Stromal cell of bone marrow (primary cell): ENCODE data around the gene LILRA6.
"Not testable (repeated sequence)": the region's sequence is repeated elsewhere in the genome, so short reads cannot be mapped to it uniquely, and the experiment has no call there.

ENCODE experiments used
- DNase-seq: peaks from one replicate; pipeline ENCODE4 v3.0.0-alpha.2; 2012; ENCODE audit warnings: low read depth

Gene LILRA6

DNA sequence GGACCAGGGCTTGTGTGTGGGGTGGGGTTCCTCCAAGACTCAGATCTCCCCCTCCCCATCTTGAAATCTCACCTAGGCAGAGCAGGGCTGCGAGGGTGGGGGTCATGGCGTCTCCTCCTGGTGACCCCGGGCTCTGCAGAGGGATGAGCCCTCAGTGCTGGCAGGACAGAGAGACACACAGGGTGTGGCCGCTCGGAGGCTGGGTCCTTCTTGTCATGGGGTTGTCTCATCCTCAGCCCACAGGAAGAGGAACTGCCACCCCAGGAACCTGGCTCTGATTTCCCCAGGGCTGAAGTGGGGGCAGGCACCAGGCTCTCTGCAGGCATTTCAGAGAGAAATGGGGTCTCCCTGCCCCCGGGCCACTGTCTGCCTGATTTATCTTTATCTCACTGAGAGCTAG lies at the start of gene LILRA6:
Gene LILRA6, minus strand, starts transcription at position 145 of the 400 bp plus-strand sequence.
- DNase-seq: not testable (repeated sequence)

DNA sequence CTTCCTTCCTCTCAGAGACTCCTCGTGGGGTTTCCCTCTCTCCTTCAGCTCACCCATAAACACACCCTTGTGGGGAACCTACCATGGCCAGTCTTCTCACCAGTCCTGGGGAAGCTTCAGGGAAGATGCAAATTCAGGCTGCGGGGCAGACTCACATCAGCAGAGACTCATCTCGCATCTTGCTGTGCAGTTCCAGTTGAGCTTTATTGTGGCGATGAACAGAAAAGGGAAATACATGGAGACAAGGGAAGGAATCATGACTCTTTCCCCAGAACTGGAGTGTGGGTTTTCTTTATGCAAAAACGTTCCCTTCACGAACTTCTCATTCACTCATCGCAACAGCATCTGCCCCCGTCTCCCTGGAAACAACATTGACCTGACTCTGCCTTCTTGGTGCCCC lies 46.6 kb upstream of the LILRA6 start:
- not testable (repeated sequence) for DNase-seq

DNA sequence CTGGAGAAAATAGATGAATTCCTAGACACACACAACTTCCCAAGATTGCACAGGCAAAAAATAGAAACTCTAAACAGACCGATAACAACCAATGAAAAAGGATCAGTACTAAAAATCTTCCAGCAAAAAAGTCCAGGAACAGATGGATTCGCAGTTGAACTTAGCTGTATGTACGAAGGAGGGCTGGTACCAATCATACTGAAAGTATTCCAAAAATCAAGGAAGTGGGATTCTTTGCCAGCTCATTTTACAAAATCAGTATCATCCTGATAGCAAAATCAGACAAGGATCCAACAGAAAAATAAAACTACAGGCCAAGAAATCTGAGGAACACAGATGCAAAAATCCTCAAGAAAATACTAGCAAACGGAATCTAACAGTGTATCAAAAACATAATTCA lies 44.9 kb upstream of the LILRA6 start:
- DNase-seq: no peak

DNA sequence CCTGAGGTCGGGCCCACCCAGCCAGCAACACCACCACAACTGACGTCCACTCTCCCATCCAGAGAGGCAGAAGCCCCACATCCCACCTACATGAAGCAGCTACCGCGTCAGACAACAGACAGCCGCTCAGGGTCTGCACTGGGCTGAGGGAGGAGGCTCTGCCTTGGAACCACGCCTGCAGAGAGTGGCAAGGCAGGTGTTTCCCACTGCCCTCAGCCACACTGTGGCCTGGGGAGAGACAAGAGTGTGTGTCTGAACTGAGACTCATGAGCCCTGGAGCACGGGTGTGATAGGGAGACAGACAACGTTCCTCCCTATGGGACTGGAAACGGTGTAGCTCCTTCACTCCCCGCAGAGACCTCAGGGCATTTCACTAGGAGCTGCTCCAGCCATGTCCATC lies 43.7 kb upstream of the LILRA6 start:
- not testable (repeated sequence) for DNase-seq

DNA sequence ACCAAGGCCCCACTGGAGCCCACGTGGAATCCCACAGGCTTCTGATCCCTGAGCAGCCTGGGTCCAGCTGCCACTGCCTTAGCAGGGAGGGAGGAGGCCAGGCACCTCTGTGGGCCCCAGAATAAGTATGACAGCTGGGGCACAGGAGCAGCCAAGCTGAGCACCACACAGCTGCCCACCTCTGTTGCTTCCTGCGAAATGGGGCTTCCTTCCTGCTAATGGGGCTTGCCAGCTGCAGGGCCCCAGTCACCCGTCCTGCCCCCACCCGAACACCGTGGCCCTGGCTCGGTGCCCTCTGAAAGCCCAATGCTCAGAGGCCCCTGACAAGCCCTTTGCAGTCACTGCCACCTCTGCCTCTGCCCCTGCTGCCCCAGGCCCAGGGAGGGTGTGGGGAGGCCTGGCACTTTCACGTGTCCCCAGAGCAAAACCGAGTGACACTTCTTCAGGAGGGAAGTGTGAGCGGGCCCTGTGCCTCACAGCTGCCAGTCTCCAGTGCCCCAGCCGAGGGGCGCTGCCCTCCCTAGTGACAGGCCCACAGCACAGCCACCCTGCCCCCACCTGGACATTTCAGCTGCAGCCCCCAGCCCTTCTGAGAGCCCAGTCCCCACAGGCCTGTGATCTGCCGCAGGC lies 43.0 kb upstream of the LILRA6 start:
- not testable (repeated sequence) for DNase-seq

DNA sequence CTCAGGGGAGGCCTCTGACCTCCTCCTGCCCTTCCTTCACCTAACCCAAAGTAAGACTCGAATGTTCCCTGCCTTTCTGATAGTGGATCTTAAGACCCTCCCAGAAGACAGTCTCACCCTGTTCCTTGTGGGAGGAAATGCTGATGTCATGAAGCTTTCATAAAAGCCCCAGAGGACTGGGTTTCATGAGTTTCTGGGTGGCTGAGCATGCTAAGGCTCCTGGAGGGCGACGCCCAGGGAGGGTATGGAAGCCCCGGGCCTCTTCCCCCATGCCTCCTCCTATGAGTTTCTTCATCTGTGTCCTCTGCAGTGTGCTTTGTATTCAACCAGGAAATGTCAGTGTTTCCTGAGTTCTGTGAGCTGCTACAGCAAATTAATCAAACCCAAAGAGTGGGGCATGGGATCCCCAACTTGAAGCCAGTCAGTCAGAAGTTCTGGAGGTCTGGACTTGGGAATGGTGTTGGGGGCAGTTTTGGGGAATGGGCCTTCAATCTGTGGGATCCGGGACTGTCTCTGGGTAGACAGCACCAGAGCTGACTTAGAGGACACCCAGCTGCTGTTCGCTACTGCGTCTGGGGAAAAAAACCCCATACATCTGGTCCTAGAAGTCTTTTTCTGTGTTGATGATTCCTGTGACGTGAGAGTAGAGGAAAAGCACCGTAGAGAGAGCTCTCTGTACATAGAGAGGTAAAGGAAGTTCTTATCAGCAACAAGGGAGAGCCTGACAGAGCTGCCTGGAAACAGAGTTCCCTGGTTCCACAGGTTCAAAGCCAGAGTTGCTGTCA lies 40.3 kb upstream of the LILRA6 start:
- DNase-seq: no peak

DNA sequence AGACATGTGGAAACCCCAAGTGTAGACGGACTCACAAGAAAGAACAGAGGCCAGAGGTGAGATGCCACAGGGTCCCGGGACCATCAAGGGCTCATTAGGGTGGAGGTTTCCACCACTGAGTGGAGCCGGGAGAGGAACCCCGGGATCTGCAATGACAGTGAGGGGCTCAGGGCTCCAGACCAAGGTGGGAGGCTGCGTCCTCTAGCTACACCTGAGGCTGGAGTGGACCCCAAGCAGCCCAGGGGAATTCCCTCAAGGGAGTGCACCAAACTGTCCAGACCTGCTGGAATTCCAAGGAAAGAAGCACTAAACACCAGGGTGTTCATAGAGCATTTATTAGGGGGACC lies 39.1 kb upstream of the LILRA6 start:
- not testable (repeated sequence) for DNase-seq

DNA sequence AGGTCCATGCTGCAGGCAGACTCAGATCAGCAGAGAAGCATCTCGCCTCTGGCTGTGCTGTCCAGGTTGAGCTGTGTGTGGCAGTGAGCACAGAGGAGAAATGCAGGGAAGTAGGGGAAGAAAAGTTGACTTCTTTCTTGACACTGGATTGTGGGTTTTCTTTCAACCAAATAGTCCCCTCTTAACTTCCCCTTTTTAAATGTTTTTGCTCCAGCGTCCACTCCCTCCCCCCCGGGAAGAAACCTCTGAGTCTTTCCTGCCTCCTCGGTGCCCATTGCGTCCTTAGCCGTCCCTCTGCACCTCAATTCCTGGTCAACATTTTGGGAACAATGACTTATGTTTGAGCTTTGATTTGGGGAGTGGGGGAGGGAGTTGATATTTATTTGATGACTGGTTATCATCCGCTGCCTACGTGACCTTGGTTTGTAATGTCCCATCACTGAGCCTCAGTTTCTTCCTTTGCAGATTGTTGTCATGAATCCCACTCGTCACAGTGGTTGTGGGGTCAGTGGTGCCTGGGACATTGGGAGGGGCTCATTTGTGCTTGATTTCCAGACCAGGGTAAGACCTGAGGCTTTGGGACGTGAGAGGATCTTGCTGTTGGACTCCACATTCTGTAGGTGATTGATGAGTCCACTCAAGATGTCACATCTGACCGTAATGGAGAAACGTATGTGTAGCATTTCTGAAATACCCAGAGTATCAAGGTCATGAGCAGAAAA lies 38.6 kb upstream of the LILRA6 start, which contains the start of gene LILRB2:
Gene LILRB2, minus strand, starts transcription at position 104 of the 722 bp plus-strand sequence. CDS start 614 bp downstream, outside the sequence.
- no peak for DNase-seq

DNA sequence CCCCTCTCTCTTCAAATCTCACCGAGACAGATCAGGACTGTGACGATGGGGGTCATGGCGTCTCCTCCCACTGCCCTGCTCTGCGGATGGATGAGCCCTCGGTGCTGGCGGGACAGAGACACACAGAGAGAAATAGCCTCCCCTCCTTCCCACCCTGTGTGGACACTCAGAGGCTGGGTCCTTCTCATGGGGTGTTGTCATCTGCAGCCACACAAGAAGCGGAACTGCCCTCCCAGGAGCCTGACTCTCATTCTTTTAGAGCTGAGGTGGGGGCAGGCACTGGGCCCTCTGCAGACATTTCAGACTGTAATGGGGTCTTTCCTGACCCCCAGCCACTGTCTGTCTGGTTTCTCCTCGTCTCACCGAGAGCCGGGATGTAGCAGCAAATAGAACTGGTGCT lies 37.9 kb upstream of the LILRA6 start:
- DNase-seq: not testable (repeated sequence)

DNA sequence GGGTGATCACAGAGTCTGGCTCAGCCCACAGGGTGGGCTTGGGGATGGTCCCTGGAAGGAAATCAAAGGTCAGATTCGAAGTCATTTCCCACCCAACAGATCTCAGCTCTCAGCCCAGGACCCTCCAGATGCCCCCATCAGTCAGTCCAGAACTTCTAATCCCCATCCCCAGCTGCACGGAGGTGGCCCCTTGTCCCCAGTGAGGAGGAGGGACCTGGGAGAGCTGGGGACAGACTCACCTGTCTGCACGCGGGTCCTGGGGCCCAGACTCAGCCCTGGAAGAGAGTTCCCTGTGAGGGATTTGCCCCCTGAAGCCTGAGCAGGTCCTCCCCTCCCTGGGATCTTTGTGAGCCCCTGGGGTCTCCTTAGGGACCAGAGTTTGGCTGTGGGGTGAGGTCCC lies 37.4 kb upstream of the LILRA6 start:
- not testable (repeated sequence) for DNase-seq

DNA sequence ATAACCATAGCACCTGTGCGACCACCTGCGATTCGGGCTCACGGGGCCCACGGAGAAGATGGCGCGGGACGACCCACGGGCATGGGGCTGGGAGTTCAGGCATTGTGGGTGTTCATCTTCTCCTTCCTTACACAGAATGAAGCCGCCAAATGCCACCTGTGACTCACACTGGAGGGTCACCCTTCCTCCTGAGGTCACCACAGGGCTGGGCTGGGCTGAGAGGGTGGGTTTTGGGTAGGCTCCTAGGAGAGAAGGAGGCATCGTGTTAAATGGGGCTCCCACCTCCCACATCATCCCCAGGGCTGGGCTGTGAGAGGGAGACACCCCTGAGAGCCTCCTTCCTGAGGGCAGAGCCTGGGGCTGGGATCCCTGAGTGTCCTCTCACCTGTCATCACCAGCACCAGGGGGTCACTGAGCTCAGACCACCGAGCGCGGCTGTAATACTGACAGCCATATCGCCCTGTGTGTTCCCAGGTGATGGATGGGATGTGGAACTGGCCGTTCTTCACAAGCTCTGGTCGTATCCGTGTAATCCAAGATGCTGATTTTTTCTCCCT lies 36.9 kb upstream of the LILRA6 start:
- DNase-seq: no peak

DNA sequence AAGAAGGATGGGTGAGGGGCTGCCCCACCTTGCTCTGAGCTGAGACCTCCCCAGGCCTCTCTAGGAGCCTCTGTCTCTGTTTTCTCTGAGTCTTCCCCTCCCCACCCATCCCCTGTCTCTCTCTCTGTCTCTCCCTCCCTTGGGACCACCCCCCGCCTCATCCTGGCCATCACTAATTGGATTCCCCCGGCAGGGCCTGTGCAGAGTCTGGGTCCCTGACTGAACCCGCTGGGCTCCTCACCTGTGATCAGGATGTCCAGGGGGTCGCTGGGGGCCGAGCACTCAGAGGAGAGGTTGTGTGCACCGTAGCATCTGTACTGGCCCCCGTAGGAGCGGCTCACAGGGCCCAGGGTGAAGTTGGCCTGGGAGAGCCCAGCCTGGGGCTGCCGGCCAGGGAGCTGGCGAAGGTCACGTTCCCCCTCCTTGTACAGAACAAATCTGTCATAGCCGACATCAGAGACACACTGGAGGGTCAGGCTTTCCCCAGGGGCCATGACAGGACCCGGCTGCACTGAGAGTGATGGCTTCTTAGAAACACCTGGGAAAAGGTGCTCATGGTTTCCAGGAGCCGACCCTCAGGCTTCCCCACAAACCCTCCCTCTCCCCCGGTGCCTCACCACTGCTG lies 36.1 kb upstream of the LILRA6 start:
- DNase-seq: not testable (repeated sequence)

DNA sequence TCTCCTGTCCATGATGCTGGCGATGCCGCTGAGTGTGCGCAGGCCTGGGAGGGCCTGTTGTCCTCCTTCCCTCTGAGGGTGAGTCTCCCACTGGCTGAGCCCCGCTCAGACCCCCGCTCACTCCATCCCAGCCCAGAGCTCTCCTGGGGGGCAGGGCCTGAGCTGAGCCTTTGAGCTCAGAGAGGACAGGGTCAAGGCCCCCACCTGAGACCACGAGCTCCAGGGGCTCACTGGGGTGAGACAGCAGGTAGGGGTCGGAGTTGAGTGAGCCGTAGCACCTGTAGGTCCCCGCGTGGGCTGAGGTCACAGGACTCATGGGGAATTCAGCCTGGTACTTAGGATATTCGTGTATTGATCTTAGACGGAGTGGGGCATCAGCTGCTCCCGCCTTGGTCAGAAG lies 35.5 kb upstream of the LILRA6 start:
- not testable (repeated sequence) for DNase-seq

DNA sequence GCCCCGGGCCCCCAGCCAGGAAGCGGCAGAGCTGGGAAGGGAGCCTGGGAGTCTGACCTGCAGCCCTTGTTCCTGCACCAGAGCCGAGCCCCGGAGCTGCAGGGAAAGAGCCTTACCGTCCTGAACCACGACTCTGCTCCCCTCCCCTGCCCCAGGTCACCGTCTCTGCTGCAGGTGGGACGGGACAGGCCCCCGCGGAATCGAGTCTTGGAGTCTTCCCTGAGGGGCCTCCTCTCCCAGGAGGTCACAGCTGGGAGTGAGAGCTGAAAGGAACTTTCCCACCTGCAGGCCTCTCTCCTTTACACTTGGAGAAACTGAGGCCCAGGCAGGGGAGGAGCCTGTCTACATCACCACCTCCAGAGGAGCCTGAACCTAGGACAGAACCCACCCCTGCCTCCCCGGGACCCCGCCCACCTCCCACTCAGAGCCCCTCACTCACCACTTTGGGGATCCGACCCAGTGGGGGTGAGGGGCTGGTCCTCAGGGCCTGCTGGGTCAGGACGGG lies 34.6 kb upstream of the LILRA6 start:
- not testable (repeated sequence) for DNase-seq

DNA sequence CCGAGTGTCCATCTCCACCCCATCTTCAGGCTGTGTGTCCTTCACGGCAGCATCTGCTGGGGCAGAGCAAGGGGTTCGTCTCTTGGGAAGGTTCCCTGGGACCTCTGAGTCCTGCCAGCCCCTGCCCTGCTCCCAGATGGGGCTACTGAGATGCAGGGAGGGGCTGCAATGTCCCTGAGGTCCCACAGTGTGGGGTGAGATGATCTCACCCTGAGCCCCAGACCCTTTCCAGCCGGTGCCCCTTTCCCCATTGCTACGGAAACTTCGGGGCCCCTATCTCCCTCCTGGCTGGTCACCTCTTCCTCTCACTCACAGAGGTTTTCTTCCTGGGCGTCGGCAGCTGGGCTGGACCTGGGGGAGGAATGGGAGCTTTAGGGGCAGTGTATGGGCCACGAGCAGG lies 33.4 kb upstream of the LILRA6 start:
- DNase-seq: no peak

DNA sequence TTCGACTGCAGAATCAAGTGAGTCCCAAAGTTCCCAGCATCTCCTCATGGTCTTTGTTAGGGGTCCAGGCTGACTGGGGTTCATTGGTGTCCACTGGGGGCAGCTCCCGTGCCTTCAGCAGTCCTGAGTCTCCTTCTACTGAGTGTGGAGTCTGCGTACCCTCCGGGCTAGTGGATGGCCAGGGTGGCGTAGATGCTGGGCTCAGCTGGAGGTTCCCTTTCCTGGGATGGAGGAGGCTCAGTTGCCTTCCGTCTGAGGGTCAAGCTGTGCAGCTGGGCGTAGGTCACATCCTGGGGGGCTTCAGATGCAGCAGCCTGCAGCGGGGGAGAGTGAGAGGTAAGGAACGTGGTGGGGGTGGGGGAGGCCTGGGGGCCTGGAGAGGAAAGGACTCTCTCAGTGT lies 31.9 kb upstream of the LILRA6 start:
- not testable (repeated sequence) for DNase-seq

DNA sequence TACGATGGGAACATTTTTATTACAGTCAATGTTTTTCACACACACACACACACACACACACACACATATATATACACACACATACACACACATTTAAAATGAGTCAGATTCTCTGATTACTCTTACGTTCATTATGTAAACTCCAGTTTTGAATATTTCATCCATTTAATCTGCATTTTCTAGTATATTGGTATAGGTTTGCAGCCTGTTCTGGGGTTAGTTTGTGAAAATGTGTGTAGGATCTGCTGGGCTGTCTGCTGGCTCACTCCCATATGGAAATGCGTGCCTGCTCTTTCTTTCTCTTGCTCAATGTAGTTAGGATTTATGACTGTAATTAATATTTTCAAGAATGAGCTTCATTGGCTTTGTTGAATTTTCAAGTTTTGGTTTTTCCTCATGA lies 31.2 kb upstream of the LILRA6 start:
- DNase-seq: no peak

DNA sequence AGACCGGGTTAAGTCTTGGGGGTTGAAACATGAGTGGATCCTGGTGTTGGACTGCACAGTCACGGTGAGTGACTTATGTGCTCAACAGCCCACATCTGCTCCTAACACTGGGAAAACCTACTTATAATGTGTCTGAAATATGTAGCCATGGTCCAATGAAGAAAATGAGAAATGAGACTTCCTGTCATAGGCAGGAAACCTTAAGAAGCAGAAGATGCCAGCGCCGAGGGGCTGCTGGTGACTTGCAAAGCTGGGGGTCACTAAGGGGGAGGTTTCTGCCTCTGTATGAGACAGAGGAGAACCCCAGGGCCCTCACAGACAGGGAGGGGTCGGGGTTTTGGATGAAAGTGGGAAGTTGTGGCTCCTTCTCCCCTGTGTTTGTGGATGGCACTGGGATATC lies 29.6 kb upstream of the LILRA6 start:
- DNase-seq: not testable (repeated sequence)

DNA sequence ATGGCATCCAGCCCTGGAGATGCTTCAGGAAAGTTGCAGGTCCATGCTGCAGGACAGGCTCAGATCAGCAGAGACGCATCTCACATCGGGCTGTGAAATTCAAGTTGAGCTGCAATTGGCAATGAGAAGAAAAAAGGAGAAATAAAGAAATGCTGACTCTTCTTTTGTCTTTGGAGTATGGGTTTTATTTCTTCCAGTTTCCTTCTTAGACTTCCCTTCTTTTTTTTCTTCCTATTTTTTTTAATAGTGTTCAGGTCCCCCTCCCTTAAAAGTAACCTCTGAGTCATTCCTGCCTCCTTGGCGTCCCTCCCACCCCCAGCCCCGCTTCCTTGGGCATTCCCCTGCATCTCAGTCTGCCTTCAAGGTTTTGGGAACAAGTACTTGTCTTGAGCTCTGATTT lies 29.0 kb upstream of the LILRA6 start:
- not testable (repeated sequence) for DNase-seq

DNA sequence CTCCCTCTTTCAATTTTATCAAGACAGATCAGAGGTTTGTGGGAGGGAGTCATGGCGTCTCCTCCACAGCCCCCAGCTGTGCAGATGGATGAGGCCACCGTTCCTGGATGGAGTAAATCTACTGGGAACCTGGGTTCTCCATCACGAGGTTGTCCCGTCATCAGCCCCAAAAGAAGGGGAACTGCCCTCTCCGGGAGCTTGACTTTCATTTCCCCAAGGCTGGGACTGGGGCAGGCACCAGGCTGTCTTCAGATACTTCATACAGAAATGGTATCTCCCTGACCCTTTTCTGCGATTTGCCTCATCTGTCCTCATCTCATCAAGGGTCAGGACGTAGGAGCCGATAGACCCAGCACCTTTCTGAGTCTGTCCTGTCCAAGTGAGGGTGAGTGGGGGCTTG lies 28.5 kb upstream of the LILRA6 start:
- DNase-seq: no peak

DNA sequence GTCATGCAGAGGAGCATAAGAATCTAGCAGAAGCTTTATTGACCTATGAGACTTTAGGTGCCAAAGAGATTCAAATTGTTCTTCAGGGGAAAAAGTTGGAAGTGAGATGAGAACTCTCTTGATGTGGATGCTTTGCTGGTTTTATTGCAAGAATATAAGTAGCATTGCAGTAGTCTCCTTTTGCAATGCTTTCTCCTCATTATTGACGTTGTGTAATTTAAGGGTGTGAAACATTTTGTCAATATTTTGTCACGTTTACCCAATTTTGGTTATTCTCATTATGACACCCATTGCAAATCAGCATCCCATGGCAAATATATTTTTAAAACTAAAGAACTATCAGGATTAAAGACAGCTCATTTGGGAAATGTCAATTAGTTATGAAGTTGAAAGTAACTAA lies 26.3 kb upstream of the LILRA6 start:
- no peak for DNase-seq

DNA sequence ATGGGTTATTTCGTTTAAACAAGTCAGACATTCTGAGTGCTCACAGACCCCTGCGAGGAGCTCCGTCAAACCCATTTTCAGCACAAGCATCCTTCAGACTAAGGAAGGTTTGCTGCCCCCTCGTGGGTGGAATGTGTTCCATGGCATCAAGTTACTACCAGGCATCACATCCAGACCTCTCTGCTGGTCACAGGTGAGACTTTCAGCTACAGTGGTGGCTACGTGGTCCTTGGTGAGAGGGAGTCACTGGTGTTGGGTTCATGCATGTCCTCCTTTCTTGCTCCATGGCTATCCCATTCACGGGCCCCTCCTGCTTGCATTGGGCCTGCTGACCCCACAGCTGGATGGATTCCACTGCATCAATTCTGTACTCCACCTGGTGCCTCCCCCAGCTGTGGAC lies 23.5 kb upstream of the LILRA6 start:
- peak; percentile 23 for DNase-seq
